Endodermal cell (in vitro differentiated cells): ENCODE measurements around the gene CST9. TPM values are rescaled to one million over a fixed set of nuclear protein-coding genes. Genes with fewer than 3 reads are reported as not detected.

Source experiments
- DNase-seq: peaks from one replicate; pipeline ENCODE4 v3.0.0-alpha.2; 2017
- H3K27ac ChIP-seq: 2 replicates; pipeline ENCODE4 v1.5.1; 2013; ENCODE audit warnings: mild to moderate bottlenecking, low read depth, low read length, moderate library complexity
- H3K27me3 ChIP-seq: 2 replicates; pipeline ENCODE4 v1.6.1; 2013; ENCODE audit warnings: mild to moderate bottlenecking, low read length, moderate library complexity; ENCODE audit not compliant: insufficient read depth, control insufficient read depth, poor library complexity, severe bottlenecking
- H3K36me3 ChIP-seq: 2 replicates; pipeline ENCODE4 v1.7.0; 2013; ENCODE audit warnings: mild to moderate bottlenecking, low read length, moderate library complexity; ENCODE audit not compliant: control insufficient read depth, insufficient read depth
- H3K4me1 ChIP-seq: one replicate; pipeline ENCODE4 v1.7.0; 2013; ENCODE audit warnings: low read length; ENCODE audit not compliant: control insufficient read depth, insufficient read depth
- H3K4me3 ChIP-seq: 2 replicates; pipeline ENCODE4 v1.5.1; 2013; ENCODE audit warnings: mild to moderate bottlenecking, low read length, moderate library complexity
- H3K9ac ChIP-seq: 2 replicates; pipeline ENCODE4 v1.6.1; 2013; ENCODE audit warnings: mild to moderate bottlenecking, low read length, moderate library complexity; ENCODE audit not compliant: poor library complexity, severe bottlenecking; ENCODE audit errors: extremely low read depth
- H3K9me3 ChIP-seq: 2 replicates; pipeline ENCODE4 v1.6.1; 2013; ENCODE audit warnings: mild to moderate bottlenecking, low read length, moderate library complexity; ENCODE audit not compliant: control insufficient read depth
- H3K27ac Mint-ChIP-seq: 2 replicates; pipeline ENCODE4 v1.8.0; 2020; ENCODE audit warnings: mixed read lengths
- H3K27me3 Mint-ChIP-seq: 2 replicates; pipeline ENCODE4 v1.8.0; 2021; ENCODE audit warnings: mild to moderate bottlenecking, mixed read lengths; ENCODE audit not compliant: insufficient read depth
- H3K36me3 Mint-ChIP-seq: 2 replicates; pipeline ENCODE4 v1.8.0; 2020; ENCODE audit warnings: low read depth, mixed read lengths
- H3K4me1 Mint-ChIP-seq: 2 replicates; pipeline ENCODE4 v1.8.0; 2020; ENCODE audit warnings: mixed read lengths
- H3K4me3 Mint-ChIP-seq: 2 replicates; pipeline ENCODE4 v1.8.0; 2020; ENCODE audit warnings: mild to moderate bottlenecking, moderate library complexity, mixed read lengths
- H3K9me3 Mint-ChIP-seq: 2 replicates; pipeline ENCODE4 v1.8.0; 2020; ENCODE audit warnings: mild to moderate bottlenecking, mixed read lengths
- WGBS, 2 experiments: methylation state at CpG; one replicate each; pipeline versions ENCODE4 v1.1.5 to v1.1.7; 2013; ENCODE audit warnings: missing lambda C conversion rate in 2 of 2, mixed read lengths in 1 of 2; ENCODE audit not compliant: insufficient coverage in 1 of 2, insufficient read length in 1 of 2; 5-methylcytosine and 5-hydroxymethylcytosine counted together
- total RNA-seq, 2 donors: library from RNA; stranded (reverse); fragmentation: NEBNext Ultra II Directional in 1 of 2; extraction: Animal tissue kit (Norgen Biotek cat#: 25700) in 1 of 2; gene quantifications; 2 replicates in 1 of 2; 3 replicates in 1 of 2; pipeline ENCODE4 v1.2.1, GENCODE V29; 2021
- TF ChIP-seq, protein P1 (sequence below): fragments of 200-600 bp; sonication (generic); conservative IDR thresholded peaks from 2 replicates; pipeline ENCODE4 v1.5.0; 2021; ENCODE audit warnings: antibody characterized with exemption, mild to moderate bottlenecking

The CST9 gene
- total RNA-seq, 2 donors from 2014 or later: not detected

DNA sequence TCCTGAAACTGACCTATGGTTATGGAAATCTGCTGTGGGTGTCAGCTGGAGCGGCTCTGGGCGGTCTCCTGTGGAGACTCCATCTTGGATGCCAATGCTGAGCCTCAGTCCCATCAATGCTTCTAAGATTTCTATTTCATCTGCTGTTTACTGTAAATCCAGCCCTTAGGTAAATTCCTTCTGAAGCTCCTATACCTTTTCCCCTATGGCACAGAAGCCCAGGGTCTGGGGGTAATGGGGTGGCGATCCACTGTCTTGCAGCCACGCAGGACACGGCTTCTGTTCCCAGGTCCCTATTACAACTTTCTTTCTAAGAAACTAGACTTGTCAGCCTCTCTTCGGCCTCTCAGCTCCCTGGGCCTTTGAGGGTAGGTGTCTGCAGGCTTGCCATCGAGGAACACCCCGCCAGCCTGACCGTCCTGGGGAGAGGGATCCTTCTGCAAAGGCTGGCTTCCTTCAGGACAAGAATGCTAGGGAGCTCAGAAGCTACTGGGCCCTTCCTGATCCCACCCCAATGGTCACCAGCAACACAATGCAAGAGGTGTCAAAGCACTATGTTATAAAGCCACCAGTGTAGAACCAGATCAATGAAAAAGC lies 25.6 kb upstream of the CST9 start:
- Histone ChIP-seq H3K4me3 (no peak overlapping the region), H3K4me1 (peaks cover 6% of the 10 kb centered on the region), H3K27me3 (no peaks in the 10 kb centered on the region), H3K9me3 (peaks cover 4% of the 10 kb centered on the region), H3K9ac (no peak overlapping the region), H3K27ac (no peak overlapping the region), H3K36me3 (no peaks in the 10 kb centered on the region)
- TF ChIP-seq, protein P1, sequence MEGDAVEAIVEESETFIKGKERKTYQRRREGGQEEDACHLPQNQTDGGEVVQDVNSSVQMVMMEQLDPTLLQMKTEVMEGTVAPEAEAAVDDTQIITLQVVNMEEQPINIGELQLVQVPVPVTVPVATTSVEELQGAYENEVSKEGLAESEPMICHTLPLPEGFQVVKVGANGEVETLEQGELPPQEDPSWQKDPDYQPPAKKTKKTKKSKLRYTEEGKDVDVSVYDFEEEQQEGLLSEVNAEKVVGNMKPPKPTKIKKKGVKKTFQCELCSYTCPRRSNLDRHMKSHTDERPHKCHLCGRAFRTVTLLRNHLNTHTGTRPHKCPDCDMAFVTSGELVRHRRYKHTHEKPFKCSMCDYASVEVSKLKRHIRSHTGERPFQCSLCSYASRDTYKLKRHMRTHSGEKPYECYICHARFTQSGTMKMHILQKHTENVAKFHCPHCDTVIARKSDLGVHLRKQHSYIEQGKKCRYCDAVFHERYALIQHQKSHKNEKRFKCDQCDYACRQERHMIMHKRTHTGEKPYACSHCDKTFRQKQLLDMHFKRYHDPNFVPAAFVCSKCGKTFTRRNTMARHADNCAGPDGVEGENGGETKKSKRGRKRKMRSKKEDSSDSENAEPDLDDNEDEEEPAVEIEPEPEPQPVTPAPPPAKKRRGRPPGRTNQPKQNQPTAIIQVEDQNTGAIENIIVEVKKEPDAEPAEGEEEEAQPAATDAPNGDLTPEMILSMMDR: no peak
- Mint-ChIP-seq H3K36me3 (peaks cover 22% of the 10 kb centered on the region), H3K9me3 (no peaks in the 10 kb centered on the region), H3K27me3 (peaks cover 5% of the 10 kb centered on the region), H3K4me1 (peaks cover 25% of the 10 kb centered on the region), H3K4me3 (no peak overlapping the region), H3K27ac (no peak overlapping the region)
- no peak for DNase-seq
- WGBS, 2 experiments: 92% methylated on average over 2 to 9 of the region's 9 CpGs

DNA sequence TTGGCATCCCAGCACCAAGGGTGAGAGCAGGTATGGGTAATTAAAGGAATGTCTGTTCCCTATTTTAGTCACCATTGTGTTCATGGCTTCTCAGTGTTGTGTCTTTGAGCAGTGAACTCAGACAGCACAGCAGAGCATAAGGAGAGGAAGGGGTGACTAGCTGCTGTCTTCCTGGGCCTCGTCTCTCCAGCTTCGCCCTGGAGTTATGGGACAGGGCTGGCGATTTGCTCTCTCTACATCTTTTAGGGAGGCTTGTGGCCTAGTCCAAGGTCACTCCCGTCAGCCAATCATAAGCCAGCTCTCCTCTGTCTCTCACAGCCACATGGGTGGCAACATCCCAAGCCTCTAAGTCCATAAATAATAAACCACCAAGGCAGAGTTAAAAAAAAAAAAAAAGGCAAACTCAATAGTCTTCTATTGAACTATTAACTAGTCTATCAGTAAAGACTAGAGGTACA lies 24.7 kb upstream of the CST9 start:
- peaks cover 4% of the 10 kb centered on the region for H3K9me3 ChIP-seq
- no peak overlapping the region for H3K4me3 ChIP-seq
- H3K27ac Mint-ChIP-seq: no peak overlapping the region
- no peaks in the 10 kb centered on the region for H3K27me3 ChIP-seq
- no peak for DNase-seq
- TF ChIP-seq, protein P1: no peak
- H3K4me1 ChIP-seq: peaks cover 2% of the 10 kb centered on the region
- no peaks in the 10 kb centered on the region for H3K36me3 ChIP-seq
- 93% methylated on average over 4 of the region's 4 CpGs; no CpG with 5 or more reads in 1 of the 2 experiments for WGBS, 2 experiments
- peaks cover 22% of the 10 kb centered on the region for H3K36me3 Mint-ChIP-seq
- H3K27ac ChIP-seq: no peak overlapping the region
- H3K4me1 Mint-ChIP-seq: peaks cover 29% of the 10 kb centered on the region
- no peaks in the 10 kb centered on the region for H3K27me3 Mint-ChIP-seq
- H3K9ac ChIP-seq: no peak overlapping the region
- H3K9me3 Mint-ChIP-seq: no peaks in the 10 kb centered on the region
- H3K4me3 Mint-ChIP-seq: no peak overlapping the region

GRCh38 chr20:23629542-23630391 lies 24.1 kb upstream of the CST9 start:
- Histone ChIP-seq H3K27ac (no peak overlapping the region), H3K9me3 (peaks cover 4% of the 10 kb centered on the region), H3K27me3 (no peaks in the 10 kb centered on the region), H3K4me3 (no peak overlapping the region), H3K4me1 (peaks cover 2% of the 10 kb centered on the region), H3K36me3 (no peaks in the 10 kb centered on the region), H3K9ac (no peak overlapping the region)
- Mint-ChIP-seq H3K9me3 (no peaks in the 10 kb centered on the region), H3K4me1 (peaks cover 28% of the 10 kb centered on the region), H3K4me3 (no peak overlapping the region), H3K27me3 (no peaks in the 10 kb centered on the region), H3K36me3 (peaks cover 16% of the 10 kb centered on the region), H3K27ac (no peak overlapping the region)
- peak; percentile 37 for DNase-seq
- TF ChIP-seq, protein P1: no peak
- 88 to 92% methylated on average over 12 of the region's 12 CpGs for WGBS, 2 experiments
